Amygdala (tissue), 56 donors: ENCODE measurements around the gene KSR1.
"Not testable (repeated sequence)": the region's sequence is repeated elsewhere in the genome, so short reads cannot be mapped to it uniquely, and the experiment has no call there.

ENCODE experiments used
- DNase-seq, 56 donors: peaks; one replicate each; lab custom pipeline; 2025; lab: John Stamatoyannopoulos, UW

KSR1 gene

GRCh38 chr17:27666831-27667560, 210.7 kb downstream of the KSR1 start:
- DNase-seq = no peak

- DNase-seq = no peak
Measured at GRCh38 chr17:27667656-27668487, 211.6 kb downstream of the KSR1 start.

- no peak for DNase-seq
Measured at GRCh38 chr17:27668488-27668823, 212.2 kb downstream of the KSR1 start.

GRCh38 chr17:27669136-27669535, 212.9 kb downstream of the KSR1 start:
- no peak for DNase-seq

GRCh38 chr17:27669850-27670249, 213.6 kb downstream of the KSR1 start:
- no peak for DNase-seq

GRCh38 chr17:27670791-27671590, 214.7 kb downstream of the KSR1 start:
- DNase-seq = no peak

GRCh38 chr17:27671591-27671910, 215.3 kb downstream of the KSR1 start:
- DNase-seq = no peak

- not testable (repeated sequence) for DNase-seq
Measured at GRCh38 chr17:27671977-27672480, 215.8 kb downstream of the KSR1 start.

- no peak for DNase-seq
Measured at GRCh38 chr17:27674335-27674734, 218.1 kb downstream of the KSR1 start.
